Neutrophil (primary cell): ENCODE measurements around the gene OSGEP.

ENCODE experiments used
- H3K27ac ChIP-seq: fragments of 200-600 bp; sonication (generic); 2 replicates; pipeline ENCODE4 v1.5.1; 2016; ENCODE audit warnings: mild to moderate bottlenecking, moderate library complexity
- H3K27me3 ChIP-seq: fragments of 200-600 bp; sonication (generic); 2 replicates; pipeline ENCODE4 v1.6.0; 2016; ENCODE audit warnings: mild to moderate bottlenecking
- H3K36me3 ChIP-seq: fragments of 200-600 bp; sonication (generic); 2 replicates; pipeline ENCODE4 v1.5.1; 2017
- H3K4me1 ChIP-seq, 2 experiments: fragments of 200-600 bp in 1 of 2; sonication (generic) in 1 of 2; 1 replicate in 1 of 2; 2 replicates in 1 of 2; pipeline versions ENCODE4 v1.5.1 to v1.6.1; 2013 to 2016; ENCODE audit warnings: low read depth in 1 of 2, low read length in 1 of 2, mild to moderate bottlenecking in 1 of 2, moderate library complexity in 1 of 2; ENCODE audit not compliant: control insufficient read depth in 1 of 2, insufficient read depth in 1 of 2
- H3K4me3 ChIP-seq, 2 experiments: fragments of 200-600 bp in 1 of 2; sonication (generic) in 1 of 2; 1 replicate in 1 of 2; 2 replicates in 1 of 2; pipeline ENCODE4 v1.5.1; 2013 to 2016; ENCODE audit warnings: low read depth in 1 of 2, low read length in 1 of 2, mild to moderate bottlenecking in 1 of 2, moderate library complexity in 1 of 2
- H3K9me3 ChIP-seq: fragments of 200-600 bp; sonication (generic); 2 replicates; pipeline ENCODE4 v1.5.1; 2016
- CTCF ChIP-seq: fragments of 200-600 bp; sonication (generic); IDR thresholded peaks from 2 replicates; pipeline ENCODE4 v1.5.1; 2016; ENCODE audit warnings: antibody characterized with exemption

OSGEP gene

GRCh38 chr14:20436363-20436755 is 18.3 kb downstream of the OSGEP start:
- H3K27ac ChIP-seq = no peak overlapping the region
- TF ChIP-seq CTCF = no peak
- H3K36me3 ChIP-seq = no peaks in the 10 kb centered on the region
- no peaks in the 10 kb centered on the region for H3K27me3 ChIP-seq
- H3K9me3 ChIP-seq = no peaks in the 10 kb centered on the region
- peaks cover 9 to 10% of the 10 kb centered on the region in 2 experiments for H3K4me1 ChIP-seq
- no peak overlapping the region for H3K4me3 ChIP-seq

GRCh38 chr14:20435582-20436362 is 18.8 kb downstream of the OSGEP start, which contains the start of gene KLHL33:
Gene KLHL33, minus strand, starts transcription at chr14:20436166. Its CDS starts 355 bp downstream, at chr14:20435811.
- Histone ChIP-seq H3K27ac (no peak within 1 kb of the TSS), H3K4me1 (peaks cover 3 to 4% of the 10 kb centered on the region in 2 experiments), H3K4me3 (no peak within 1 kb of the TSS), H3K36me3 (no peaks in the 10 kb centered on the region), H3K27me3 (no peaks in the 10 kb centered on the region), H3K9me3 (no peaks in the 10 kb centered on the region)
- no peak for TF ChIP-seq CTCF

- Histone ChIP-seq H3K4me1 (peaks cover 2% of the 10 kb centered on the region in 2 experiments), H3K9me3 (no peaks in the 10 kb centered on the region), H3K27ac (no peak overlapping the region), H3K27me3 (no peaks in the 10 kb centered on the region), H3K4me3 (no peak overlapping the region), H3K36me3 (no peaks in the 10 kb centered on the region)
- TF ChIP-seq CTCF = no peak
Observed at GRCh38 chr14:20434701-20435581, 19.7 kb downstream of the OSGEP start.

GRCh38 chr14:20429801-20430669 is 24.6 kb downstream of the OSGEP start:
- H3K4me1 ChIP-seq = peaks cover 30 to 32% of the 10 kb centered on the region in 2 experiments
- TF ChIP-seq CTCF = no peak
- no peak overlapping the region for H3K27ac ChIP-seq
- no peaks in the 10 kb centered on the region for H3K27me3 ChIP-seq
- no peaks in the 10 kb centered on the region for H3K36me3 ChIP-seq
- no peaks in the 10 kb centered on the region for H3K9me3 ChIP-seq
- no peak overlapping the region for H3K4me3 ChIP-seq

GRCh38 chr14:20428802-20429201 is 25.8 kb downstream of the OSGEP start:
- Histone ChIP-seq H3K4me1 (peaks cover 30 to 32% of the 10 kb centered on the region in 2 experiments), H3K27me3 (no peaks in the 10 kb centered on the region), H3K36me3 (no peaks in the 10 kb centered on the region), H3K9me3 (no peaks in the 10 kb centered on the region), H3K4me3 (peak overlapping the region in 1 of 2 experiments; percentile 62), H3K27ac (peak overlapping the region; percentile 86)
- TF ChIP-seq CTCF = no peak
